GM21717 (cell line): Measurements from ENCODE around the gene ENTPD2.
"Not testable (repeated sequence)": the region's sequence is repeated elsewhere in the genome, so short reads cannot be mapped to it uniquely, and the experiment has no call there.

Source experiments
- ATAC-seq: cut with Tn5 transposase; IDR thresholded peaks from one replicate; pipeline ENCODE4 v1.9.1; 2021; ENCODE audit warnings: mild to moderate bottlenecking, moderate library complexity; ENCODE audit not compliant: unreplicated experiment

ENTPD2 gene

DNA sequence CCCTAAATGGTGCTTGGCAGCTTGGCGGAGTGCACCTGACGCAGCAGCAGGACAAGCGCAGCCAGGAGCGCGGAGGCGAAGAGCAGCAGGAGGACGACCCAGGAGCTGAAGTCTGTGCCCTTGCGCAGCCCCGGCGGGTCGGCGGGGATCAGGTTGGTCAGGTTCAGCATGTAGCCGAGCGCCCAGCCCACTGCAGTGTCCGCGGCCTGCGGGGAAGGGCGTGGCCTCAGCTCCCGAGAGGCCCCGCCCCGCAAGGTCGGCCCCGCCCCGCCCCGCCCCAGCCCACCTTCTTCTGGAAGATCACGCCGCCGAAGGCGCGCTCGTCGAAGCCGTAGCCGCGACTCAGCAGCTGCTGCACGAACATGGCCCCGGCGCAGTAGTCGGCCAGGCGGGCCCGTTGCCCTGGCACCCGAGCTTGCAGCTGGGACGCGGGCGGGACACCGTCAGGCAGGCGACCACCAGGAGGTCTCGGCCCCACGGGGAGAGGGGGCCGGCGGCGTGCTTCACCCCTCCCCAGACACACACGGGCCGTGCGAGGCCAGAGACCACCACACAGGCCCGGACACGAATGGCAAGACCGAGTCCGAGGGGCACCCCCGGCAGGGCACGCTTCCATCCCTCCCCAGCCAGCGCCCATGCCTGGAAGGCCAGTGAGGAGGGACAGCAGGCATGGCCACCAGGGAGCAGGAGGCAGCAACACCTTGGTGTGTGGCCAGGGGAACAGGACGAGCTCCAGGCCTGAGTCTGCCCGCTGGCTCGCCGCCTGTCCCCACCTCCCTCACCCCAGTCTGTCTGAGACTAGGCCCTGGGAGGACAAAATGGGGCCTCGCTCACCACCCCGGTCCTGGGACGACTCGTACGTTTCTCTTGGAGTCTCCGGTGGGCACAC lies 5.0 kb downstream of the ENTPD2 start:
- ATAC-seq = no peak

DNA sequence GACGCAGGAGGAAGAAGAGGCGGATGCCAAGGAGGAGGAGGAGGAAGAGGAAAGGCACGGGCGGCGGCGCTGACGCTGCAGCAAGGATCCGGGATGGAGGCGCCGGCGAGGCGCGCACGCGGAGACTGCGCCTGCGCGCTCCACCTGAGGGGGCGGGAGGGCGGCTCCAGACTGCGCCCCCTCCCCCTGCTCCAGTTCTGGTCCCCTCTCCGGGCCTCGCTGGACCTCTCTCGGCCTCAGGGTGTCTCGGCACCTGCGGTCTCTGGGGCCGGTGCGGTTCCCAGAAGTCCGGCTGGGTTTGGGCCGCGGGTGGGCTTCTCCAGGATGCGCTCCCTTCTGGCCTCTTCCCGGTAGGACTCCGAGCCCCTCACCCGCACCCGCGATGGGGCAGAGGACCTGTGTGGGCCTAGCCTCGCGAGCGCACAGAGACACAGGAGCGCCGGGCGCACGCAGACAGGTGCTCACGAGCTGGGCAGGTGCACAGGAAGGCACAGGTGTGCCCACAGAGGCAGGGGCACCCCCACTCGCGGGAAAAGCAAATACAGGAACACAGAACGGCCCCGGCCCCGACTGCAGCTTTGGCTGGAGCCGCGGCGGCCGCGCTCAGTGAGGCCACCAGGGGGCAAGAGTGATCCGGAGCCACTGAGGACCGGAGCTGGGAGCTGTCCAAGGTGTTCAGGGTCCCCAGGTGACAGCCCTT lies 7.6 kb downstream of the ENTPD2 start, which contains the start of gene NPDC1:
NPDC1 (minus strand) TSS at position 90 of the 700 bp plus-strand sequence. CDS start 188 bp downstream, outside the sequence.
- ATAC-seq = no peak

DNA sequence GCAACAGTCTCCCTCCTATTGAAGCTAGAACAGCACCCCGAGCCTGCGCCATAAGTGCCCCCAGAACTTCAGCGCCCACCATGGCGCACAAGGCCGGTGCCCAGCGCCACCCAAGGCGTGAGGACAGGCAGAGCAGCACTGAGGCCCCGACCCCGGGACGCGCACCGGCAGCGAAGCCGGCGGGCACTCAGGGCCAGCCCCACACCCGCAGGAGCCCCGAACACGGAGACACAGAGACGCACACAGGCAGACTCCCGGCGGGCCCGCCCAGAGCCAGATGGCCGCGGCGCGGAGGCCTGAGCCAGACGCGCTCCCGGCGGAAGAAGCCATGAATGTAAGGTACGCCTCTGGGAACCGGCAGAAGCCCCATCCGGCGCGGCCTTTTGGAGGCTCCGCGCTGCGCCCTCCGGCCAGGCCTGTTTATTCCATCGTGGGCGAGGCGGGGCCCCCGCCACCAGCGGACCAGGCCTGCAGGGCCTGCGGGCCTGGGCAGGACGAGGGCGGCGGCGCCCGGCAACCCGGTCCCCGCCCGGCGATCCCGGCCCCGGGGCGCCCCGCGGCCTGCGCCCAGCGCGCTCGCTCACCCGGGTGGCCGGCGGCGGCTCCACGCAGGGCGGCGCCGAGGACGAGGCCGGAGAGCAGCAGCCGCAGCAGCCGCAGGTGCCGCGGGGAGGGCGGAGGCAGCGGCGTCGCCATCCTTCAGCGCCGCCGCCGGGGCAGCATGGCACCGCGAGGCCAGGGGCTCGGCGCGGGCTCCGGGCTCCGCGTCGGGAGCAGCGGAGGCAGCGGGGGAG lies 8.4 kb downstream of the ENTPD2 start:
- ATAC-seq = no peak

DNA sequence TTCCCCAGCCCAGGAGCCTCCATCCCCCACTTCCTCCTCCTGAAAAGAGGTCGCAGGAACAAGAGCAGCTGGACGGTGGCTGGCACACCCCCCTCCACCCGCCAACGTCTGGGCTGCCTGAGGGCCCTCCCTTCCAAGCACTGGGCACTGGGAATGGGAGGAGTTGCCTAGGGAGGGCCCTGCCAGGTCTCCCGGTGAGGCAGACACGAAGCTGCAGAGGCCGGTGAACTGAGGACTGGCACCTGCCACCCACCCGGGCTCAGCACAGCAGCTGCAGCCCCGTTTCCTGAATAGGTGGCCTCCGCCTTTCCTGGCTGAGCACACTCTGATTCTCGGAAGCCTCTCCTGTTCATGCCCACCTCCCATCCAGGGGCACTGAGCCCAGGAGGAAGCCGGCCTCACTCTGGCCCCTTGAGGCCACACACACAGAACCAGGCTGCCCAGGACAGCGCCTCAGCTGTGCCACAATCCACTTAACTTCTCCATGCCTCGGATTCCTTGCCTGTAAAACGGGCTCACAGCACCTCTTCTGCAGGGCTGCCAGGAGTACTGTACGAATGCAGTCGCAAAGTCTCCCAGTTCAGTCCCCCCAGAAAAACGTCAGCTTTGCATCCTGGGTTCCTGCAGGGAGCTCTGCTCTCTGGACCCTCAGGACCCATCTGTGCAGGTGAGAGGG lies 9.2 kb downstream of the ENTPD2 start:
- no peak for ATAC-seq

DNA sequence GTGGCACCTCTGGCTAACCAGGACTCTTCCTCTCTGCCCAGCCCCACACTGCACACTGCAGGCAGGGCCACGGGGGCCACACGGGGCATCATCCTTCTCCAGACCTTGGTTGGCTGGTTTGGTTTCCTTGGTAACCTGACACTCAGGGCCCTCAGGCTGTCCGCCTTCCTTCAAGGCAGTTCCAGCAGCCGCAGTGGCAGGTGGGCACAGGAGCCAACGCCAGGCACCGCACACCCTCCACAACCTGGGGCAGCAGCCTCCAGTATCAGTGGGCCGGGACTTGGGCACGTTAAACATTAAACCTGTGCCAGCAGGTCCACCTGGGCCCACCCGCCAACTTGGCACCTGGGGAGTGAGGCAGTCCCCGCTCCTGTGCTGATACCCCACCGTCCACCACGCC lies 9.8 kb downstream of the ENTPD2 start:
- ATAC-seq = no peak

DNA sequence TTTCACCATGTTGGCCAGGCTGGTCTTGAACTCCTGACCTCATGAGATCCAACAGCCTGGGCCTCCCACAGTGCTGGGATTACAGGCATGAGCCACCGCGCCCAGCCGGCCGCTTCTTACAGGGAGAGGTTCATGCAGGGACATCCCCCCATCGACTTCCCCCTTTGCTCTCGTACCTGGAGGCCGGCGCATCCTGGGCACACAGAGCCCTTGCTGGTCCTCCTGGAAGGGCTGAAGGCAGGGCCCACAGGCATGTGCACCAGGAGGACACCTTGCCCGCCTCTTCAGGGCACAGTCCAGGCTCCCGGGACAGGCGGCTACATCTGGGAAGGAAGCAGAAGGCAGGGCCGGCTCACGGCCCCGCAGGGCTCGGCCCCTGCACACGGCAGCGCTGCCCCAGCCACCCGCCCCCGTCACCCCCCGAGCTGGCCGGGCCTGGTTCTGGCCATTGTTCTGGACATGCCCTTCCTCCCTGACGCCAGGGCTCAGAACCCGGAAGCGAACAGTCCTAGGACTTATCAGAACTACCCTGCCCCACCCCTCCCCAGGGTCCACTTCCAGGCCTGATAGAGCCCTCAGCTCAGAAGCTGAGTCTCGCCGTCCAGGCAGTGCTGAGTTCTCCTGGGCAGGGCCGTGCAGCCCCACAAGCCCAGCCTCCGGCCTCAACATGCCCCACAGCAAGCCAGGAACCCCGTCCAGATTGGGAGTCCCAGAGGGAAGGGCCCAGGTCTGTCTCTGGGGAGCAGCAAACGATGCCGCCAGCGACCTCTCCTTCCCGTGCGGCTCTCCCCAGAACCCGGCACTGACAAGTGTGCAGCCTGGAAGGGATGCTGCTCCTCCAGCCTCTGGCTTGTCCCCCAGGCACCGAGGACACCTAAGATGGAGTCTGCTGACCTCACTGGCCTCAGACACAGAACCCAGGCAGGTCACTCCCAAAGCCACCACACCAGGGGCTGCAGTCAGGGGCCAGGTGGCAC lies 10.8 kb downstream of the ENTPD2 start:
- no peak for ATAC-seq

DNA sequence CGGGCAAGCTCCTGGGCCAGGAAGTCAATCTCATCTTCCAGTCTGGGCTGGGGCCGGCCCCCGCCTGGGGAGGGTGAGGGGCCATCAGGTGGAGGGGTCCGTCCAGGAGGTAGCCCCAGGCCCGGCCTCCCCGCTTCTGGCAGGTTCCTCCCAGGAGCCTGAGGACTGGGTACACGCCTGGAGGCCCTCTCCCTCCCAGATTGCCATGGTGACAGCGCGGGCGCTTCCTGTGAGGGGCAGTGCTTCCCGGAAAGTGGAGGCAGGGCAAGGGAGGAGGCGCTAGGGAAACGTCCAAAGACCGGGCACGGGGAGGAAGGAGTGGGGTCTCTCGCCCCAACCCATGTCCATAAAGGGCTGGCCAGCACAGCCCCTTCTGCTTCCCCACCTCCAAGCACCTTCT lies 12.7 kb downstream of the ENTPD2 start:
- ATAC-seq = no peak

DNA sequence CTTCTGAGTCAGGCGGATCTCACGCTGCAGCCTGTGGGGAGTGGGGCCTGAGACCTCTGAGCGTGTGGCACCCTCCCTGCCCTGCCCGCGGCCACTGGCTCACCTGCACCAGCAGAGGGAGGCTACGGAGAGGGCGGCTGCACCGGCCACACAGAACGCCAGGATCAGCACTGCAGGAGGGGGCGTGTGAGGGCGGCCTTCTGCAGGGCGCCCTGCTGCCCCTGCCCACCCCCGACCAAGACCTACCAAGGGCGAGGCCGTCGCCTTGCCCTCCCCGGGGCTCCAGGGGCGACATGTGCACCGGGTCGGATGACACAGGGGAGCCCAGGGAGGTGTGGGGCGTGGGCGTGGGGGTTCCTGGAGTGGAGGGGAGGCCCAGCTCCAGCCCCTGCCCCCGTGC lies 13.3 kb downstream of the ENTPD2 start:
- no peak for ATAC-seq

DNA sequence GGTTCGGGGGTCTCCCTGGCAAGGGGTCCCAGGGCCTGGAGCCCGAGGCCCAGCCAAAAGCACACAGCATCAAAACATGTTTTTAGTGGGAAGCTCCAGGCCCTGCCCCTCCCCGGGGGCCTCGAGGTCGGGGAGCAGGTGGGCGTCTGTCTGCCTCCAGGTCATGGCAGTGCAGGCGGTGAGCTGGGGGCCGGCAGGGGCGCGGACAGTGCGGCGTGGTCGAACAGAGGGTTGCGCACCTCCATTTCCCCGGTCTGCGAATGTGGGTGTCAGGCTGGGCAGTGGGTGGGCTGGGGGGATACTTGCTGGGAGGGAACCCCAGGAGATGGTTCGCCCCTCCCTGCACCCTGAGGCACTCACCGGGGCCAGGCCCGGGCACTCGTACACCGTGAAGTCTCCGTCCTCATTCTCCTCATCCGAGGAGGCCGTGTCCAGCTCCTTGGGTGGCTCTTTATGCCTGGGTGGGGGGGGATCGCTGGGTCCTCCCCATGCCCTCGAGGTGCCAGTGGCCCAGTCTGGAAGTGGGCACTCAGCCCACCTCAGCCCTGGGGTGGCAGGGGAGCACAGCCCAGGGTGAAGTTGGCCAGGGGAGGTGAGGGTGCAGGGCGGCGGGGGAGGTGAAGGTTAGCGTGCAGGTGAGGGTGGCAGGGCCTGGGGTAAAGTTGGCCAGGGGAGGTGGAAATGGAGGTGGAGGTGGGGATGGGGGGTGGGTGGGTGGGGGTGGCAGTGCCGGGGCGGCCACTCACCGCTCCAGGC lies 14.1 kb downstream of the ENTPD2 start:
- ATAC-seq = no peak

DNA sequence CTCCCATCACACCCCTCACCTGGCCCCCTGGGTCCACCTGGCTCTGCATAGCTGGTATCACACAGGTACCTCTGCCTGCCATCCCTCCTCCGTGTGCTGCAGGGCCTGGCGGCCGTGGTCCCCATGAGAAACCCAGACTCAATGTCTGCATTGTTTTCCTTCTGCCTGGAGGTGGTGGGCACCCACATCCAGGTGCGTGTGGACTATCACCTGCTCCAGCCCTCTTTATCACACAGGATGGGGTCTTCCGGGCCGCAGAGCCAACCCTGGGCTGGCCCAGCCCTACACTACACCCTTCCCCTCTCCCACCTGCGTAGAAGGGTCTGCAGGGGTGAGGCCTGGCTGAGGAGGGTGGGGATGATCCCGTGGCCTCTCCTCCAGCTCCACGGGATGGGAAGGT lies 14.9 kb downstream of the ENTPD2 start:
- no peak for ATAC-seq

DNA sequence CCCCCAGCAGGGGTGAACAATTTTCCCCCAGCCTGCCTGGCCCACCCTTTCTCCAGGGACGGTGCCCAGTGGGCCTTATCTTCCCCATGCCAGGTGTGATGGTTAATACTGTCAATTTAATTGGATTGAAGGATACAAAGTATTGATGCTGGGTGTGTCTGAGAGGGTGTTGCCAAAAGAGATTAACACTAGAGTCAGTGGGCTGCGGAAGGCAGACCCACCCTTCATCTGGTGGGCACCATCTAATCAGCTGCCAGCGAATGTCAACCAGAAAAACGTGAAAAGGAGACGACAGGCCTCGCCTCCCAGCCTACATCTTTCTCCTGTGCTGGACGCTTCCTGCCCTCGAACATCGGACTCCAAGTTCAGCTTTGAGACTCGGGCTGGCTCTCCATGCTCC lies 16.4 kb downstream of the ENTPD2 start:
- ATAC-seq = no peak

DNA sequence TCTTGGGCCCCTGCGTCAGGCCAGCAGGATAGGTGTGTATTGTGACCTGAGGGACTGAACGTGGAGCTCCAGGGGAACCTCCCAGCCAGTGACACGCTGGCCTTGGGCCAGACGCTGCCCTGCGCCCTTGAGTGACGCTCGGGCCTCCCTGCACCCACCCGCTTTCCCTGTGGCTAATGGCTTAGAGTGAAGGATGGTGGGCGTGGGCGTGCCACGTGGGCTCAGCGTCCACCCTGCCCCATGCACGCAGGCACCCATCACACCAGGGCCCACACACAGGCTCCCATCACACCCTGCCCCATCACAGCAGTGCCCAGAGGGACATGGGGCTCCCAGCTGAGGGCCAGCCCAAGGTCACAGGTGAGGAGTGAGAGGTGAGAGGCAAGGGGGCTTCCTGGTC lies 16.8 kb downstream of the ENTPD2 start:
- ATAC-seq = no peak

DNA sequence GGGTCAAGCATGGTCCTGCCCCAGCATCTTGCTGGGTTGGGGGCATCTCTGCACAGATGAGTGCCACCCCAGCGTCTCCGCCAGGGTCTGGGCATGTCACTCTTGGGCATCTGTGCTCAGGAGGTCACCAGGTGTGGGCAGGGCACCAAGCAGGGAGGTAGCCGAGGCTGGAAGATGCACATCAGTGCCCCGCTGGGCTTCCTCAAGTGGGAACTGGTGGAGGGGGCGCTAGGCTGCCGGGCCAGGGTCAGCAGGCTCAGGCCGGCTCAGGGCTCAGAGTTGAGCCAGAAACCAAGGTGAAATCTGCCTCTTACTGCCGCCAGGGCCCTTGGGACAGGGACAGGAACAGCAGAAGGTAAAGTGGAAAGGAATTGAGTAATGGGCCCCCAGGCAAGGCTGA lies 17.9 kb downstream of the ENTPD2 start:
- ATAC-seq = no peak

DNA sequence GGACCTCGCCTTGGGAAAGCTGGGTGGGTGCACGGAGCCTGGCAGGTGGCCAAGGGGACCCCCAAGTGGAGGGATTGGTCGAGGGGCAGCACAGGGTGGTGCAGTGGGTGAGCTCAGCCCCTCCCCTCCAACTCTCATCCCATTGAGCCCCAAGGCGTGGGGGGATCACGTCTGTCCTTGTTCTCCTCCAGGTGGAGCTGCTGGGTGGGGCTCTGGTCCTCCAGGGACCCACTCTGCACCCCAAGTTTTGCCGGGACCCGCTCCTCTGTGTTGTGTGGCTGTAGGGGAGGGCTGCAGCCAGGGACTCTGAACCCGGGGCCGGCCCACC lies 18.4 kb downstream of the ENTPD2 start:
- ATAC-seq = no peak

DNA sequence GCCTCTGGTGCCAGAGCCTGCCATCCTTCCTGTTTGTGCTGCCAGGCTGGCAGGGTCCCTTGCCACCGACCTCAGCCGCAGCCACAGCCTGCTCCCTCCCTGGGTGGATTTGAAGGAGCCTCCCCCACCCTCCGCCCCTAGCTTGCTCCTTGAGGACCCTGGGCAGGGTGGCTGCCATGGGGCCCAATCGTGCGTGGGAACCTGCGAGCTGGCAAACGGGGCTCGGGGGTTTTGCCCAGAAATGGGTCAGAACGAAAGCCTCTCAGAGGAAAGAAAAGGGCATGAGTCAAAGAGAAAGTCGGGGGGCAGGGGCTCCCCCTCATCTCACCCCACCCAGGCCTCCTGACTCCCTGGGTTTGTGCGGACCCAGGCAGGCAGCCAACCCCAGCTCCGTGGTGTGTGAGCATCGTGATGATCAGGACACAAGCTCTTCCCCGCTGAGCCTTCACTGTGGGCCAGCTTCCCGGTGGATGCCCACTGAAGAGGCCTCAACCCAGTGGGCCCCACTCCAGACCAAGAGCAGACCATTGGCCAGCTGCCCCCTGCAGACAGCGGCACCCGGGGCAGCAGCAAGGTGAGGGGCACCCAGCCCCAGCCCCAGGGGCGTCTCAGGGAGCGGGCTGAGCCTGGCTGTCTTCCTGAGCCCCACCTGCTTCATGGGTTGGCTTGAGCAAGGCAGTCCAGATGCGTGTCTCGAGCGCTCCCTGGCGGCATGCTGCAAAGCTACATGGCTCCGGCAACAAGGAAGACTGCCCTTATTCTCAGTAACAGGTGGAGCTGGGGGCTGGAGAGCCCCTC lies 19.0 kb downstream of the ENTPD2 start:
- ATAC-seq = peak; percentile 54

DNA sequence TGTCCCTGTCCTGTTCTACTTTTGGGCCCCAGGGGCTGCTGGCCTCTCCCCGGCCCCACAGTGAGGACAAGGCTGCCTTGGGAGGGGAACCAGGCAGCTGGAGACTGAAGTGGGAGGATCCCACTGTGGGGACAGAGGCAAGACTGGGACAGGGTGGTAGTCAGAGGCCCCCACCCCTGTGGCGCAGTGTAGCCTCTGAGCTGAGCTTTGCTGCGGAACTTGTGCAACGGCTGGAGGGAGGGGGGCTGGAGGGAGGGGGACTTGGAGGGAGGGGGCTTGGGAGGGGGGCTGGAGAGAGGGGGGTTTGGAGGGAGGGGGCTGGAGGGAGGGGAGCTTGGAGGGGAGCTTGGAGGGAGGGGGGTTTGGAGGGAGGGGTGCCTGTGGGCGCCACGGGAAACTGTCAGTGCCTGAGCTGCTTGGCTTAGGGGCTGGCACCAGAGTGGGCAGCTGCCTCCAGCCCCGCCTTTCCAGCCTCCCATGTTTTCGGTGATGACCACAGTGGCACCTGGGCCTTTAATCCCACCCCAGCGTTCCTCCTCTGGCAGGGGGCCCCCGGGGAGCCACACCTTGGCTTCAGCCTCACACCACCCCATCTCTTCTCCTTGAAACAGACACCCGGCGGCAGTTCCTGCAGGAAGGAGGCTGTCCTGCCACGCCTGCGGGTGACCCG lies 19.7 kb downstream of the ENTPD2 start:
- ATAC-seq = no peak

DNA sequence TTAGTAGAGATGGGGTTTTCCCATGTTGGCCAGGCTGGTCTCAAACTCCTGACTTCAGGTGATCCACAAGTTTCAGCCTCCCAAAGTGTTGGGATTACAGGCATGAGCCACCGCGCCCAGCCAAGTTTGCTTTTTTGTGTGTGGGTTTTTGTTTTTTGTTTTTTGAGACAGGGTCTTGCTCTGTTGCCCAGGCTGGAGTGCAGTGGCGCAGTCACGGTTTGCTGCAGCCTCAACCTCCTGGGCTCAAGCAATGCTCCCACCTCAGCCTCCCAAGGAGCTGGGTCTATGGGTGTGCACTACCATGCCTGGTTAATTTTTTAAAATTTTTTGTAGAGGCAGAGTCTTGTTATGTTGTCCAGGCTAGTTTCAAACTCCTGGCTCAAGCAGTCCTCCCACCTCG lies 20.4 kb downstream of the ENTPD2 start:
- not testable (repeated sequence) for ATAC-seq

DNA sequence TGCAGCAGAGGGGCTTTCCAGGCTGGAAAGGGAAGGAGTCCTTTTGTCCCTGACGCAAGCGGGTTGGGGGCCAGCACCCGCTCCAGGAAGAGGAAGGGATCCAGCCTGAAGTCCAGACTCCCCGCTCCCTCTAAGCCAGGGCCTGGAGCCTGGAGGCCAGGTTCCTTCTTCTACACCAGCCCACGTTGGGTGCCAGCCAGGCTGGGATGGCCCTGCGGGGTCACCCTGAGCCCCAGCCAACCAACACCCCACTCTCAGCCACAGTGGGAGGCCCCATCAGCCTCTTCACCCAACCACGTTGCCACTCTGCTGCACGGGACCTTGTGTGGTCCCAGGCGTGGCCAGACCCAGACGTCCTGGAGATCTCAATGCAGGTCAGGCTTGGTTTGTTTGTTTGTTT lies 21.0 kb downstream of the ENTPD2 start:
- no peak for ATAC-seq
